Measurements from ENCODE around the gene ARFGAP1. TPM values are rescaled to one million over a fixed set of nuclear protein-coding genes. Genes with fewer than 3 reads are reported as not detected.
A peak's percentile ranks its signal among the peaks of the same experiment; 100 is the strongest.

Gene ARFGAP1
- total RNA-seq, 1 donor from 2014 or later: 30.9 TPM

DNA sequence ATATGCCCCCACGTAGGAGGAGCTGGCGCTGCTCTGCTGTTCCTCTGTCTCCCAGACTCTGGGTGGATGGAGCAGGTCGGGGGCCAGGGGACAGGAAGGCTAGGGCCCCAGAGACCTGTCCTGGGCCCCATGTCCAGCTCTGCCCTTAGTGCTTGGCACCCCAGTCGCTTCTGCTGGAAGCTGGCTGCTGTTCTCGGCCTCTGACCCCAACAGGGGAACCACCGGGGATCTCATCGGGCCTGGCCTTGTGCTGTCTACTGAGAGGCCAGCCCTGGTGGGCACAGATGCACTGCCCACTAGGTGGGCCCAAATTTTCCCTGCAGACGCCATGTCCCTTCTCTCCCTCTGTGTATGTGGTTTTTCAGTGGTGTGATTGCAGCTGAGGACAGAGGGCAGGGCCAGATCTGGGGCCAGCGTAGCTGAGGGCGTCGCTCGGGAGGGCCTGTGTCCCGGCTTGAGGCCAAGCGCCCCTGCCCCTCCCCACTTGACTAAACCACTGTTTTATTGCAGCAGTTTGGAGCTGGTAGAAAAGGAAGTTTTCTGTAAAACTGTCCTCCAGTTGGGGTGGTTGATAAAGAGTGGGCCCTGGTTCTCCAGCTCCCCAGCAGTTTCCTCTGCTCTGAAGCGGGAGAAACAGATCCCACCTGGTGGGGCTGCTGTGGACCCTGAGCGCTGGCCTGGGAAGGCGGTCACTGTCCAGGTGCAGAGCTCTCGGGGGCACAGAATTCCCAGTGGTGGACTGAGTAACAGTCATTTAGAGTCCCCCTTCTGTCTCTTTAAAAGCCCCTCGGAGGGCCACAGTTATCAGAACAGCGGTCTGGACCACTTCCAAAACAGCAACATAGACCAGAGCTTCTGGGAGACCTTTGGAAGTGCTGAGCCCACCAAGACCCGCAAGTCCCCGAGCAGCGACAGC, 14.4 kb downstream of the ARFGAP1 start:
- ATAC-seq (no peak), DNase-seq (no peak)
- intact Hi-C loops (cut with micrococcal nuclease): no loop called here

DNA sequence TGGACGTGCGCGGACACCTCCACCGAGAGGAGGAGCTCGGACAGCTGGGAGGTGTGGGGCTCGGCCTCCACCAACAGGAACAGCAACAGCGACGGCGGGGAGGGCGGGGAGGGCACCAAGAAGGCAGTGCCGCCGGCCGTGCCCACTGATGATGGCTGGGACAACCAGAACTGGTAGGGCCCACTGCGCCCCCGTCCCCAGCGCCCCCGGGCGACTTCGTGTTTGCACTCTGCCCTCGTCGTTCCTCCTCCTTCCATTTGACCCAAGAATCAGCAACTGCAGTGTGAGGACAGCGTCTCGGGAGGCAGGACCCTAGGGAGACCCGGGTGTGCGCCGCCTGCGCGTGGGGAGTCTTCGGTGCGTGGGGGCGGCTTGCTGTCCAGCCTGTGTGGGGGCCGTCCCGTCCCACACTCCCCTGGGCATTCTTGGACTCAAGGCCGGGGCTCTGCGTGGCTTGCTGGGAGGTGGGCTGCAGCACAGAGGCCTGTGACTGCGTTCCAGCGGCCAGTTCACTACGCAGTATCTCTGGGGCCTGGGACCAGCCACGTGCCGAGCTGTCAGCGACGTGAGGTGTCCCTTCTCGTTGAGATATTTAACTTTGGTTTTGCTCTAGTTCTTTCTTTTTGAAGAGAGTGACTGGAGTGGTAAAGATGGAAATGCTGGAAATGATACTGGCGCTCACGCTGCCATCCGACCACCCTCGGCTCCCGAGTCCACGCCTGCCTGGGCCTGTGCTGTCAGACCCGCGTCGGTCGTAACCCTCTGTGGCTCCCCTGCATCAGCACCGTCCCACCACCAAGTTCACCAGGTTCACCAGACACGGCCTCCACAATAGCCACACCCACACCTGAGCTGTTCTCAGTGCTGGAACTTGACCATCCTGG, 15.3 kb downstream of the ARFGAP1 start:
- intact Hi-C loops (cut with micrococcal nuclease): no loop called here
- no peak for ATAC-seq
- DNase-seq: no peak

DNA sequence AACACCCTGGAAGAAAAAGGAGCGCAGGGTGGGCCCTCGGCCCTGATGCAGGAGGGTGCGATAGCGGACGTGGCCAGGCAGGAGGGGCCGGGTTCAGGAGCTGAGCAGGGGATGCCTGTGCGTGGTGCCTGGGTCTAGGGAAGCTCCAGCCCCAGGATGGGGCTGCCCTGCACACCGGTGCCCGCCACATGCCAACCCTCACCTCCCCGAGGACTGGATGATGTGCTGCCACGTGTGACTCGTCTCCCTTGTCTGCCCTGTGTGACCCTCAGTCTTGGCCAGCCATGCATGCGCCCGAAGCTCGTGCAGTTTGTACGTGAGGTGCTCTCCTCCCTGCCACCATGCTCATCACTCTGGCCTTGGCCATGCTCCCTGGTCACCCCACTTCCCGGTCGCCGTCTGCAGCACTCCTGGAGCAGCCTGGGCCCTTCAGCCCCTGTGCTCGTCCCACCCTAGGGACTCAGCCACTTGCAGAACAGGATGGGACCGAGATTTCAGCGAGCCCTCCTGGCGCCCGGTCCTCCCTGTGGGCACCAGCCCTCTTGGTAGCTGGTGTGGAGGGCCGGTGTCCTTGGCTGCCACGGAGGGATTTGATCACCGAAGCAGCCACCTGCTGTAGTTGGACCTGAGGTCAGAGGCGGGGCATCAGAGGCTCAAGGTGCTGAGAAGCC, 16.1 kb downstream of the ARFGAP1 start:
- intact Hi-C loops (cut with micrococcal nuclease): no loop called here
- DNase-seq (peak; percentile 15), ATAC-seq (no peak)

DNA sequence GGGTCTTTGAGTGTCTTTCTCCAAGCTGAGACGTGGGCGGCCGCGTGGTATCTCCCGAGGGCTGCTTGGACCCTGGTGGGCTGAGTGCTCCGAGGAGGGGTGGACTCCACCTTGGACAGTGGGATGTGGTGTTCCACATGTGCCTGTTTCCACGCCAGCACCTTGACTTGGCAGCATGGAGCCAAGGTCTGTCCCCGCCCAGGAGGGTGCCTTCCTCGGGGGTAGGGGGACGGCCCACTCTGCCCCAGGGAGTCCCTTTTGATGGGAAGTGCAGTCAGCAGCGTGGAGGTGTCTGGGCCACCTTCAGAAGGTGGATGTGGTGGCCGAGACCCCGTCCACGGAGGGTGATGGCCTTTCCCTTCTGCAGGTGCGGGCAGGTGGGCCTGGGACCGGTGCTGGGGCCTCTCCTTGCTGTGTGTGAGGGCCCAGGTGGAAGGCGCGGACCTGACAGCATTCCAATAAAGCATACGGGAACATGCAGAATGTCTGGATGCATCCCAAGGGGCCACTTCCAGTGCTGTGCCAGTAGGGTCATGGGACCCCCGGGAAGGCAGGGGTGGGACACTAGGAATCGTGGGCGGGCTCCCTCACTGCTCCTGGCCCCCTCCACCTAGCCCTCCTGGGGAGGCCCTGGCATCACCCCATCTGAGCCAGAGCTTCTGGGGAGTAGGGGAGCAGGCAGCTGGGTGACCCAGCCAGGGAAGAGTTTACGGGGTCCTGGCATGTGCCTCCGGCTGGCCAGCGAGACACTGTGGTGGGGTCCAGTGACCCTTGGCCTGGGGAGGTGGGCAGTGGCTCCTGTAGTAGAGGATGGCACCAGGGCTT, 16.9 kb downstream of the ARFGAP1 start:
- intact Hi-C loops (cut with micrococcal nuclease): no loop called here
- DNase-seq: no peak
- no peak for ATAC-seq

DNA sequence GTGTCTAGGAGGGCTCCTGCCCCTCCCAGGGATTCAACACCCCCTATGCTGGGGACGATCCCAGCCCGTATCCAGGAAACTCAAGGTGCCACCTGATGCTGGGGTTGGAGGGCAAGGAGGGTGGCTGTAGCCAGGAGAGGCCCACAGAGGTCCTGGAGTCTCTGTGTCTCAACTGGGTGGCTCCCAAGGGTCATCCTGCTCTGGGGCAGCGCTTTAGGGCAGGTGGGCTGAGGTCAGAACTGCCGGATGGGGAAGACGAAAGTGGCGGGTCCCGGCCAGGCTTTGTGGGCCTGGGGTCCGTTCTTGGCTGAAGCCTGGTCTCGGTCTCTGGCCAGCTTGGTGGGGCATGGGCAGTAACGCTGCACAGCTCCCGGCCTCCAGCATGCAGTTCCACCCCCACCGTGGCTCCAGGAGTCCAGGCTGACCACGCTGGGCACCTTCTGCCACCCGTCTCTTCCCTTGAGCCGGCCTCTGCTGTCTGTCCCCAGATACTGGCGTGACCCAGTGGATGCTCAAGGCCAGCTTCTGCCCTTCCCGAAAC, 17.6 kb downstream of the ARFGAP1 start:
- no peak for DNase-seq
- intact Hi-C loops (cut with micrococcal nuclease): no loop called here
- ATAC-seq: no peak

DNA sequence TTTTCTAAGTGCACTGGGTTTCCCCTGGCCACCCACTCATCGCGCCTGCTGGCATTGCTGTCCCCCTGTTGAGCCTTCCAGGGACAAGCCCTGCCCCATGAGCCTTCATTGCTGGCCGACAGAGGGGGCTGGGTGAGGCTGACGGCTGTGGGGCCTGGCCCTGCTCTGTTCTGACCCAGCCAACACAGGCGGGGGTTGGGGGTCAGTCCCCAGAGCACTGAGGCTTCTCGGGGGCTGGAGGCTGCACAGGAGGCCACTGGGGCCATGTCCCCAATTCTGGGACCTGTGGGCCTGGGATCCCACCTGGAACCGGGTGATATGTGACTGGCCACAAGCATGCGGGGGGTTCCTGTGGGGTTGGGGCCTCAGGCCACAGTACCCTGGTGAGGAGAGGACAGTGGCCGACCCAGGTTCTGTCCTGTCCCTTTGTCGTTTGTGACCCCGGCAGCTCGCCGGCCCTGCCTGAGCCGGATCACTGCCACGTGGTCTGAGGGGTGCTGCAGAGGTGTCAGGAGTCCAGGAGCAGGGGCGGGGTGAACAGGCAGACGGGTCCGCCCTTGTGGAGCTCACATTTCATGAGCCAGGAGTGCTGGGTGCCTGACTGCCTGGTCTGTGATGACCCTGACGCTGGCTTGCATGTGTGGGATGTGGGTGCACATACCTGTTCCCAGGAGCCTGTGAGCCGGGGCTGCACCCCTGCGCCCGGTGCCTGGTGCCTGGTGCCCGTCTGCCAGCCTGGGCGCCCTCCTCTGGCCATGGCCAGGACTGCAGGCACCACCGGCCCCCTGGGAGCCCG, 18.3 kb downstream of the ARFGAP1 start:
- intact Hi-C loops (cut with micrococcal nuclease): no loop called here
- DNase-seq: peak; percentile 58

DNA sequence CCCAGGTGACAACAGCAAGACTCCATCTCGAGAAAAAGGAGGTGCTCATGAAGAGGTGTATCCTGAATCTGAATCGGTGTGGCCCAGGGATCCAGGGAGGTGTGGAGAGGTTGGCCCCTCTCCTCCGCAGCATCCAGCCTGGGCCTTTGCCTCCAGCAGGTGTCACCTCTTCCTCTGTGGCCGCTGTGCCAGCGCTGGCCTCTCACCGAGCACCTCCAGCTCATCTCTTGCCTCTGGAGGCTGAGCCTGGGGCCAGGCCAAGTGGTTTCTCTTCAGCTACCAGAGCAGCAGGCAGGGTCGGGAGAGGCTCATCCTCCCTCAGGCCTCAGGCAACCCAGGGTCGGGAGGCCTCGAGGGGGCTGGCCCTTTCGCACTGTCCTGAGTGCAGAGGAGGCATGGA, 19.2 kb downstream of the ARFGAP1 start:
- intact Hi-C loops (cut with micrococcal nuclease): no loop called here
- ATAC-seq (no peak), DNase-seq (no peak)

More for the DNA sequence above, 18.3 kb downstream of the ARFGAP1 start:
- ATAC-seq: peak; percentile 42

DNA sequence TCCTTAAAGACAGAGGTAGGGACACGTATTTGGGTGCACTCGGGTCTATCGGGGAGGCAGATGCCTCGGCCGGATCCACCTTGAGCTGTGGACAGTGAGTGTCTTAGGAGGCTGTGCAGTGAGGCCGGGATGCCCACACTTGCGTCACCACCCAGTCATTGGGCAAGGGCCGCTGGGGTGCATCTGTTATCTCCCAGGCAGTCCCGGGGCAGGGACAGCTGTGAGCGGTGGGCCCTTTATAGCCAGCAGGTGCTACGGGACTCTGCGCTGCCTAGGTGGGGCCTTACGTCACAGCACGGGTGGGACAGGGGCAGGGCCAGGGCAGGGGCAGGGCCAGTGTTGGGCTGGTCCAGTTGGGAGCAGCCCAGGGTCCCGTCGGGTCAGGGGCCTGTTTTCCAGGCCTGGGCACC, 19.7 kb downstream of the ARFGAP1 start:
- no peak for DNase-seq
- ATAC-seq: no peak
- intact Hi-C loops (cut with micrococcal nuclease): no loop called here

DNA sequence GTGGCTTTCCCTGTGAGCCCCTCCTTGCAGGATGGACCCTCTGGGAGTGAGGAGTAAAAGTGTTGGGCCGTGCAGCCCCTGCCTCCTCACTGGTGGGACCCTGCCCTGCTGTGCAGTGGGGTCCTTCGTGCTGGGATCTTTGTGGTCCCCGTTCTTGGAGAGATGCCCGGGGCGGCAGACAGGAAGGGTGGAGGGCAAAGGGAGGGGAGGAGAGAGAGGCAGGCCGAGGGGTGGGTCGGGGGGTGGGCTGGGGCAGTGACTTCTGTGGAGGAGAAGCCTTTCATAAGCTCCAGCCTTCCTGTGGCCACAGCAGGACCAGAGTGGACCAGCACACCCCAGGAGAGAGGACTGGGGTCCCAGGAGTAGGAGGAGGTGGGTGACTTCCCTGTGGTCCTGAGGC, 20.3 kb downstream of the ARFGAP1 start, which contains the start of gene COL20A1:
COL20A1 (plus strand) TSS at position 283 of the 400 bp plus-strand sequence. CDS start 1,922 bp downstream, outside the sequence.
- no peak for DNase-seq
- intact Hi-C loops (cut with micrococcal nuclease): no loop called here
- no peak for ATAC-seq

DNA sequence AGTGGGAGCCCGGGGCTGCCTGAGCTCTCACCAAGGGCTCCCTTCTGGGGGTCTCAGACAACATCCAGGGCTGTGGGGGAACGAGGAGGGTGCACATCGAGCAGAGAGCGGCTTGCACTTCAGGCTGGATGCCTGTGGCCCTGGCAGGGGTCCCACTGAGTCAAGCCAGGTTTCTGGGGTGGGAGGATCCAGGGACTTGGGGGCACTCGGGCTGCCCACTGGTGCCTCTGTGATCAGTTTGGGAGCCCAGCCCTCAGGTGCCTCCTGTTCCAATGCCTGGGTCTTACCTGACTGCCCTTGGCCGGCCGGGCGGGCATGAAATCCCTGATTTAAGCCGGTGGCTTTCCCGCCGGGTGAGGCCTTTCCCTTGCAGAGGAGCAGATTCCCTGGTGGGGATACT, 20.8 kb downstream of the ARFGAP1 start:
- intact Hi-C loops (cut with micrococcal nuclease): no loop called here
- DNase-seq: no peak
- ATAC-seq: no peak

DNA sequence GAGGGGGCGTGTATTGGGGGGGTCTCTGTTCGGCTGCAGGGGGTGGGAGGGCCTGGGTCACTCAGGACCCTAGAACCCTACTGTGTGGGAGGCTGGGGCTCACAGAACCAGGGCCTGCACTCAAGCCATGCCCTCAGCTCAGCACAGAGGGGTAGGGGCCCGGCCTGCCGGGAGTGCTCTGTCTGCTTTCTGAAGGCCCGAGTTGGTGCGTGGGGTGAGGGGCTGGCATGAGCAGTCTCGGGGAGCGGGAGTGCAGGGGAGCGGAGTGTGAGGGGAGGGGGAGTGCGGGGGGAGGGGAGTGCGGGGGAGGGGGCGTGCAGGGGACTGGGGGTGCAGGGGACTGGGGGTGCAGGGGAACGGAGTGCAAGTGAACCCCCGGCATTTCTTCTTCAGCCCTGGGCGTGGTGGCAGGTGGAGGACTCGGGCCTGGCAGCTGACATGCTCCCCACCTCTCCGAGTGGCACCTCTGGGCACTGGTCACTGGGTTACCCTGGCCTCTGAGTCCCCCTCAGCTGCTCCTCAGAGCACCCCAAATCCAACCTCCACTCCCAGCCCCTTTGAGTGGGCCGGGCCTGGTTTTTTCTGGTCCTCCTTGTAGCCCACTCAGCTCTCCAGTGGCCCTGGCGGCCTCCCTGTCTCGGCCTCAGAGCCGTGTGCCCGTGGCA, 21.4 kb downstream of the ARFGAP1 start:
- intact Hi-C loops (cut with micrococcal nuclease): no loop called here
- ATAC-seq: no peak
- no peak for DNase-seq

DNA sequence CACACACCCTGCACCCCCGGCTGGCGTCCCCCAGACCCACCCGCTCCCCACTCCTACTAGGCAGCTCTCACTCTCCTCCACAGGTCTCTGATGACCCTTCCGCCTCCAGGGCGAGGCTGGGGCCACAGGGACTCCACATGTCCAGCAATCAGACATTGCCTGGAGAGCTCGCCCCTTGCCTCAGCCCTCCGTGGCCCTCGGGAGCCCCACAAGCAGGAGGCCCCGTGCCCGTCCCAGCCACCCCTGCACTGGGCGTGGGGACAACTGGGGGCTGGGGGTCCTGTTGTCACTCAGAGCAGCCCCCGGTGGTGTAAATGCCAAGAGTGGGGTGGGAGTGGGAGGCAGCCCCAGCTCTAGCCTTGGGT, 21.9 kb downstream of the ARFGAP1 start:
- no peak for DNase-seq
- intact Hi-C loops (cut with micrococcal nuclease): no loop called here
- no peak for ATAC-seq

DNA sequence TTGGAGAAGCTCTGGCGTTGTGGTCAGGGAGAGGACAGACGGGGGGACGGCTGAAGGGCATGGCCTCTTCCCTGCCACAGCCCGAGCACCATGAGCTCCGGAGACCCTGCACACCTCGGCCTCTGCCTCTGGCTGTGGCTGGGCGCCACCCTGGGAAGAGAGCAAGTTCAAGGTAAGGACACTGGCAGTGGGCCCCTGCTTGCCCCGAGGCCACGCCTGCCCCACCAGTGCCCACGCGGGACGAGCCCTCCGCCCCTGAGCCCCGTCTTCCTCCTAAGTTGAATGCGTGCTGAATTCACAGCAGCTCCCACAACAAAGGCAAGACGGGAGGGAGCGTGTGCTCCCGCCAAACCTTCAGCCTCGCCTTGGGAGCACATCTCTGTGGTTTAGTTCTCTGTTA, 22.4 kb downstream of the ARFGAP1 start:
- ATAC-seq: no peak
- intact Hi-C loops (cut with micrococcal nuclease): no loop called here
- no peak for DNase-seq

DNA sequence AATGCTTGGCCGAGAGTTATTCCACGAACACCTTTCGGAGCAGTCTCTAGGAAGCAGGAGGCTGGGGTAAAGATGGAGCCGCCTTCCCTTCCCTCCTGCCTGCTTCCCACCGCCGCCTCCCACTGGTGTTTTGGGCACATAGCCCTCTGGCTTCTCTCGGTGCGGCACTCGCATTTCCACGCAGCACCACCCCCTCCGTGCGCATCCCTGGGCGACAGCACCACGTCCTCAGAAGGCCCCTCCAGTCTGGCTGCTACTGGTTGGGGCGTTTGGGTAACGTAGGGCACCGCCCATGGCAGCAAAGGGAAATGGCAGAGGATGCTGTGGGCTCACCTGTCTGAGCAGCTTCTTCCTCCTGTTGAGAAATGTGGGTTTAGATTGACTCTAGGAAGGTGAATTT, 22.8 kb downstream of the ARFGAP1 start:
- ATAC-seq: no peak
- intact Hi-C loops (cut with micrococcal nuclease): no loop called here
- no peak for DNase-seq

DNA sequence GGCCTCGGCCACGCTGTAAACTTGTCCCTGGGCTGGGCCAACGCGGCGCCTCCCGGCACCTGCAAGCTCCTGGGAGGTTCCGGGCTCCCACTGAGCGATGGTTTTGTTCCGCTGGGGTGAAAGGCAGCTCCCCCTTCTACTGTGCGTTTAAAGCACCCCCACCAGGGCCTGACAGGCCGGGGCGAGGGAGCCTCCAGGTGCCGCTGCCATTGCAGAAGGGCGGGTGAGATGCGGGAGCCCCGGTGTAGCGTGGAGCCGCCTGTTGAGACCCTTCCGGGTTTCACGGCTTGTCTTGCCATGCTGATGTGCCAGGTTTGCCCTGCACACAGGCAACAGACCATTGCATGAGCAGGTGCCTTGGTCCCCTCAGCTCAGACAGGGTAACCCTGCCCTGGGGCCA, 23.2 kb downstream of the ARFGAP1 start:
- ATAC-seq (no peak), DNase-seq (no peak)
- intact Hi-C loops (cut with micrococcal nuclease): no loop called here

DNA sequence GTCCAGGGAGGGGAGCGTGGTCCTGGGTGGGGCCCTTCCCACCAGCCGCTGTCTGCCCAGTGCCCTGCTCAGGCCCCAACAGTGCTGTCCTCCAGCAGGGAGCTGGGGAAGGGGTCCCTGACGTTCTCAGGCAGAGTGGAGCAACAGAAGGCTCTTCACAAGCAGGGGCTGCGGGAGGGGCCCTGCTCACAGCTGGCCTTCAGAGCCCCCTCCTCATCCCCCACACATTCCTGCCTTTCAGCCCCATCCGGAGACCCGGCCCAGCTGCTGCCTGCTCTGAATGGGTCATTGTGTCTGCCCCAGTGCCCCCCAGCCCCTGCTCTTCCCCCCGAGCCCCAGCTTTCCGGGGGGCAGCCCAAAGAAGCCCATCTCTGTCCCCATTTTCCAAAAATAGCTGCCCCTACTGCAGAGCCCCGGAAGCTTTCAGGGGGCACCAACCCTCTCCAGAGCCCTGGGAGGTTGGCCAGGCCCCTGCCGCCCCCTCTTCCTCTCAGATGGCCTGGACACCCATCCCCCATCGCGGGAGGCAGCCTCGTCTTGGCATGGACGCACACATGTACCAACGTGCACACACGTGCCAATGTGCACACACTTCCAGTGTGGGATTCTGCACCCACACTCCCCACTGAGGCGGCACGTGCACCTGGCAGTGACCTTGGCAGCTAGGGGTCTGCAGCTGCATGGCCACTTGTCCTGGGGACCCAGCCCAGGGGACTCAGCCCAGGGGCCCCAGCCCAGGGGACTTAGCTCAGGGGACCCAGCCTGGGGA, 24.1 kb downstream of the ARFGAP1 start:
- no peak for ATAC-seq

DNA sequence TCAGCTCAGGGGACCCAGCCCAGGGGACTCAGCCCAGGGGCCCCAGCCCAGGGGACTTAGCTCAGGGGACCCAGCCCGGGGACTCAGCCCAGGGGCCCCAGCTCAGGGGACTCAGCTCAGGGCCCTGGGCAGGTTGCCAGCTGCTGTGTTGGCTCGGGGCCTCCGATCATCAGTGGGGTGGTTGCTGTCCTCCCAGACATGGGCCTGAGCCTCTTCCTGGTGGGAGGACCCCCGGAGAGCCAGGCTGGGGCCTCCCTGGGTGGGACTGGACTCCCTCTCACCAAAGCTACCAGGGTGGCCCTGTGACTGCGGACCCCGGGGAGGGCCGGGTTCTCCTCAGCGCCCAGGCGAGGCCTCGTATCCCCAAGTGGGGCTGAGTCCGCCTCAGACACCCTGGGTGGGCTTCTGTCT, 24.8 kb downstream of the ARFGAP1 start:
- intact Hi-C loops (cut with micrococcal nuclease): no loop called here
- DNase-seq: no peak
- ATAC-seq: no peak

More for the DNA sequence above, 24.1 kb downstream of the ARFGAP1 start:
- no peak for DNase-seq
- intact Hi-C loops (cut with micrococcal nuclease): no loop called here

Data from left ventricle myocardium superior (tissue), 1 donor.